GM04503 (cell line): ENCODE measurements around the gene MRPL58.
"Not testable (repeated sequence)": the region's sequence is repeated elsewhere in the genome, so short reads cannot be mapped to it uniquely, and the experiment has no call there.

Experiments
- DNase-seq: peaks from one replicate; pipeline ENCODE4 v3.0.0-alpha.2; 2012; ENCODE audit warnings: low read depth

MRPL58 gene

GRCh38 chr17:75012346-75013091 lies at the start of gene MRPL58:
TSS of gene MRPL58 (plus strand) at chr17:75012670. CDS start at chr17:75012687, 17 bp downstream.
- DNase-seq = no peak

- no peak for DNase-seq
Measured at GRCh38 chr17:74963656-74964055, 48.8 kb upstream of the MRPL58 start.

GRCh38 chr17:74964246-74964761 lies 48.2 kb upstream of the MRPL58 start:
- no peak for DNase-seq

GRCh38 chr17:74964988-74965622 lies 47.4 kb upstream of the MRPL58 start:
- DNase-seq = no peak

GRCh38 chr17:74968361-74968780 lies 44.1 kb upstream of the MRPL58 start:
- DNase-seq = no peak

- not testable (repeated sequence) for DNase-seq
Measured at GRCh38 chr17:74969501-74969900, 43.0 kb upstream of the MRPL58 start.

- DNase-seq = no peak
Measured at GRCh38 chr17:74970395-74970794, 42.1 kb upstream of the MRPL58 start.

GRCh38 chr17:74971069-74971841 lies 41.2 kb upstream of the MRPL58 start:
- DNase-seq = no peak

- DNase-seq = no peak
Measured at GRCh38 chr17:74971842-74972106, 40.7 kb upstream of the MRPL58 start.

GRCh38 chr17:74972107-74972972 lies 40.1 kb upstream of the MRPL58 start, which contains the start of gene HID1:
TSS of gene HID1 (minus strand) at chr17:74972759. CDS start at chr17:74972656, 103 bp downstream.
- DNase-seq = no peak

- DNase-seq = no peak
Measured at GRCh38 chr17:74972973-74973328, 39.5 kb upstream of the MRPL58 start.

- DNase-seq = no peak
Measured at GRCh38 chr17:74975943-74976342, 36.5 kb upstream of the MRPL58 start.

- DNase-seq = no peak
Measured at GRCh38 chr17:74977802-74978201, 34.7 kb upstream of the MRPL58 start.

- no peak for DNase-seq
Measured at GRCh38 chr17:74978240-74978639, 34.2 kb upstream of the MRPL58 start.

GRCh38 chr17:74979408-74980146 lies 32.9 kb upstream of the MRPL58 start:
- DNase-seq = no peak

GRCh38 chr17:74981318-74981978 lies 31.0 kb upstream of the MRPL58 start:
- DNase-seq = no peak

GRCh38 chr17:74981979-74982662 lies 30.3 kb upstream of the MRPL58 start:
- DNase-seq = no peak

- not testable (repeated sequence) for DNase-seq
Measured at GRCh38 chr17:74982663-74983313, 29.7 kb upstream of the MRPL58 start.

- DNase-seq = no peak
Measured at GRCh38 chr17:74986206-74986576, 26.3 kb upstream of the MRPL58 start.
